Measurements from ENCODE around the gene LIMA1.

LIMA1 gene

DNA sequence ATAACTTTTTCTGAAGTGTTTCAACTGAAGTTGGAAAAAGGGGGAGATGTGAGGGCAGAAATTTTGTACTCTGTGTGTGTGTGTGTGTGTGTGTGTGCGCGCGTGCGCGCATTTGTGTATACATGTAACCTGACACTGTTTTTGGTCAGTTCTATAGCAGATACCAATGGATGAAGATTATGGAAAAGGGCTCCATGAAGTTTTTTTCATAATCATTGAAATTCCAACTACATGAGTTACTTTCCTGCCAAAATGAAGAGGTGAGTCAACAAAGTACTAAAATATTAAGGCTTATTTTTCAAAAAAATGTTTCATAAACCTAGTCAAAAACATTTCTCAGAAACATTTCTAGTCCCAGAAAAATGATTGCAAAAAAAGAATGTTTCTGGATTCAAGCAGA lies 90.4 kb downstream of the LIMA1 start:
- Histone ChIP-seq H3K36me3 (ENCODE audit: control insufficient read depth, low read length) (peaks cover 19% of the 10 kb centered on the region), H3K27ac (ENCODE audit: low read depth, low read length) (no peak overlapping the region), H3K4me3 (ENCODE audit: low read length) (no peak overlapping the region), H3K9me3 (ENCODE audit: control insufficient read depth, insufficient read depth, low read length) (no peaks in the 10 kb centered on the region), H3K9me2 (replicated peaks; ENCODE audit: control insufficient read depth, low read length) (no peaks in the 10 kb centered on the region), H3K4me1 (ENCODE audit: control insufficient read depth, low read length) (no peaks in the 10 kb centered on the region), H4K20me1 (ENCODE audit: control insufficient read depth, insufficient read depth, low read depth, low read length) (no peaks in the 10 kb centered on the region), H3F3A (ENCODE audit: control insufficient read depth, insufficient read depth) (no peaks in the 10 kb centered on the region), H3K27me3 (ENCODE audit: control insufficient read depth, low read length) (no peaks in the 10 kb centered on the region), H3K79me2 (ENCODE audit: control insufficient read depth, low read length) (no peaks in the 10 kb centered on the region), H3K4me2 (ENCODE audit: low read length) (no peak overlapping the region)
- TF ChIP-seq EZH2phosphoT487 (IDR thresholded peaks at IDR 0.05; ENCODE audit: borderline replicate concordance, low read length): no peak
- TF ChIP-seq, protein P1, sequence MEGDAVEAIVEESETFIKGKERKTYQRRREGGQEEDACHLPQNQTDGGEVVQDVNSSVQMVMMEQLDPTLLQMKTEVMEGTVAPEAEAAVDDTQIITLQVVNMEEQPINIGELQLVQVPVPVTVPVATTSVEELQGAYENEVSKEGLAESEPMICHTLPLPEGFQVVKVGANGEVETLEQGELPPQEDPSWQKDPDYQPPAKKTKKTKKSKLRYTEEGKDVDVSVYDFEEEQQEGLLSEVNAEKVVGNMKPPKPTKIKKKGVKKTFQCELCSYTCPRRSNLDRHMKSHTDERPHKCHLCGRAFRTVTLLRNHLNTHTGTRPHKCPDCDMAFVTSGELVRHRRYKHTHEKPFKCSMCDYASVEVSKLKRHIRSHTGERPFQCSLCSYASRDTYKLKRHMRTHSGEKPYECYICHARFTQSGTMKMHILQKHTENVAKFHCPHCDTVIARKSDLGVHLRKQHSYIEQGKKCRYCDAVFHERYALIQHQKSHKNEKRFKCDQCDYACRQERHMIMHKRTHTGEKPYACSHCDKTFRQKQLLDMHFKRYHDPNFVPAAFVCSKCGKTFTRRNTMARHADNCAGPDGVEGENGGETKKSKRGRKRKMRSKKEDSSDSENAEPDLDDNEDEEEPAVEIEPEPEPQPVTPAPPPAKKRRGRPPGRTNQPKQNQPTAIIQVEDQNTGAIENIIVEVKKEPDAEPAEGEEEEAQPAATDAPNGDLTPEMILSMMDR (IDR thresholded peaks at IDR 0.05; ENCODE audit: low read depth, low read length, poor library complexity, severe bottlenecking): no peak

DNA sequence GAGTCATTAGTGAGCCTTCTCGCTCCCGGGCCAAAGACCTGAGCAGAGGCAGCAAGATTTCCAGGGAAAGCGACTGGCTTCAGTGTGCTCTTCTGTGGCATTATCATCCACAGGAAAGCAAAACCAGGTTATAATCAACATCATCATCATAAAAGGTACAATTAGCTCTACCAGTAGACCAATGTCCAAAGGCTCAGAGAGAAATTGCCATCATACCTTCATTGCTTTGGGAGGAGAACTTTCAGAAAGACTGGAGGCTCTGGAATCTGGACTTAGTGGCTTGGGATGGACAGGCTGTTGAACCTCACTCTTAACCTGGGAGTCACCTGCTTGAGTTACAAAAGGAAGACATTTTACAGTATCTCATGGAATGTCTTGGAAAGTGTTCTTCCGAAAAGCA lies 91.1 kb downstream of the LIMA1 start:
- H3K36me3 ChIP-seq (ENCODE audit: control insufficient read depth, low read length): peaks cover 19% of the 10 kb centered on the region
- H3K79me2 ChIP-seq (ENCODE audit: control insufficient read depth, low read length): no peaks in the 10 kb centered on the region
- no peaks in the 10 kb centered on the region for H3K4me1 ChIP-seq (ENCODE audit: control insufficient read depth, low read length)
- no peaks in the 10 kb centered on the region for H3K27me3 ChIP-seq (ENCODE audit: control insufficient read depth, low read length)
- H3F3A ChIP-seq (ENCODE audit: control insufficient read depth, insufficient read depth): no peaks in the 10 kb centered on the region
- H3K9me2 ChIP-seq (replicated peaks; ENCODE audit: control insufficient read depth, low read length): no peaks in the 10 kb centered on the region
- H3K4me3 ChIP-seq (ENCODE audit: low read length): no peak overlapping the region
- no peak overlapping the region for H3K4me2 ChIP-seq (ENCODE audit: low read length)
- no peaks in the 10 kb centered on the region for H3K9me3 ChIP-seq (ENCODE audit: control insufficient read depth, insufficient read depth, low read length)
- H3K27ac ChIP-seq (ENCODE audit: low read depth, low read length): no peak overlapping the region
- TF ChIP-seq, protein P1 (IDR thresholded peaks at IDR 0.05; ENCODE audit: low read depth, low read length, poor library complexity, severe bottlenecking): no peak
- no peak for TF ChIP-seq EZH2phosphoT487 (IDR thresholded peaks at IDR 0.05; ENCODE audit: borderline replicate concordance, low read length)
- no peaks in the 10 kb centered on the region for H4K20me1 ChIP-seq (ENCODE audit: control insufficient read depth, insufficient read depth, low read depth, low read length)

DNA sequence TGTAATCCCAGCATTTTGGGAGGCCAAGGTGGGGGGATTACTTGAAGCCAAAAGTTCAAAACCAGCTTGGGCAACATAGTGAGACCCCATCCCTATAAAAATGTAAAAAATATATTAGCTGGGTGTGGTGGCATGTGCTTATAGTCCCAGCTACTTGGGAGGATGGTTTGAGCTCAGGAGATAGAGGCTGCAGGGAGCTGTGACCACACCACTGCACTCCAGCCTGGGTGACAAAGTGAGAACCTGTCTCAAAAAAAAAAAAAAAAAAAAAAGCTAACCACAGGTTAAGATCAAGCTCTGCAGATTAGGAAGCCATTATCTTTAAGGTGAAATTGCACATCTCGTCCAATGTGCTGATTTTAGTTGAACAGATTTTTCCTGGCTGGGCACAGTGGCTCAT lies 92.5 kb downstream of the LIMA1 start:
- Histone ChIP-seq H3K4me1 (ENCODE audit: control insufficient read depth, low read length) (no peaks in the 10 kb centered on the region), H3K27ac (ENCODE audit: low read depth, low read length) (no peak overlapping the region), H3K79me2 (ENCODE audit: control insufficient read depth, low read length) (no peaks in the 10 kb centered on the region), H3K4me3 (ENCODE audit: low read length) (no peak overlapping the region), H3K36me3 (ENCODE audit: control insufficient read depth, low read length) (peaks cover 19% of the 10 kb centered on the region), H3K4me2 (ENCODE audit: low read length) (no peak overlapping the region), H4K20me1 (ENCODE audit: control insufficient read depth, insufficient read depth, low read depth, low read length) (no peaks in the 10 kb centered on the region), H3K27me3 (ENCODE audit: control insufficient read depth, low read length) (no peaks in the 10 kb centered on the region), H3F3A (ENCODE audit: control insufficient read depth, insufficient read depth) (no peaks in the 10 kb centered on the region), H3K9me3 (ENCODE audit: control insufficient read depth, insufficient read depth, low read length) (no peaks in the 10 kb centered on the region), H3K9me2 (replicated peaks; ENCODE audit: control insufficient read depth, low read length) (no peaks in the 10 kb centered on the region)
- TF ChIP-seq, protein P1 (IDR thresholded peaks at IDR 0.05; ENCODE audit: low read depth, low read length, poor library complexity, severe bottlenecking): no peak
- TF ChIP-seq EZH2phosphoT487 (IDR thresholded peaks at IDR 0.05; ENCODE audit: borderline replicate concordance, low read length): no peak
